Left ventricle myocardium superior (tissue), 1 donor: Measurements from ENCODE around the gene RPL22L1. TPM values are rescaled to one million over a fixed set of nuclear protein-coding genes. Genes with fewer than 3 reads are reported as not detected.
"Not testable (repeated sequence)": the region's sequence is repeated elsewhere in the genome, so short reads cannot be mapped to it uniquely, and the experiment has no call there.

ENCODE experiments used
- ATAC-seq: fragments of 200-7000 bp; cut with Tn5 transposase; one replicate; pipeline ENCODE4 v1.9.1; 2020; ENCODE audit warnings: mild to moderate bottlenecking, moderate library complexity
- DNase-seq: peaks from one replicate; pipeline ENCODE4 v3.0.0-alpha.2; 2020
- intact Hi-C: fragments of 100-400 bp; cut with micrococcal nuclease; formaldehyde crosslinking; loops from one replicate; pipeline ENCODE4 v1.11.0; 2022
- total RNA-seq: library from RNA; stranded (reverse); fragmentation: NEBNext Ultra II Directional; extraction: Animal tissue kit (Norgen Biotek cat#: 25700); gene quantifications from one replicate; pipeline ENCODE4 v1.2.1, GENCODE V29; 2021
- donor health status: DM: no; HTN: yes; CAD: no; lungs with severe emphysema.

Gene RPL22L1
- total RNA-seq, 1 donor from 2014 or later, result 8.3 TPM

- intact Hi-C loops, result no loop called here
- no peak for DNase-seq
- no peak for ATAC-seq
Measured at GRCh38 chr3:170889132-170889531, 19.1 kb upstream of the RPL22L1 start.

DNA sequence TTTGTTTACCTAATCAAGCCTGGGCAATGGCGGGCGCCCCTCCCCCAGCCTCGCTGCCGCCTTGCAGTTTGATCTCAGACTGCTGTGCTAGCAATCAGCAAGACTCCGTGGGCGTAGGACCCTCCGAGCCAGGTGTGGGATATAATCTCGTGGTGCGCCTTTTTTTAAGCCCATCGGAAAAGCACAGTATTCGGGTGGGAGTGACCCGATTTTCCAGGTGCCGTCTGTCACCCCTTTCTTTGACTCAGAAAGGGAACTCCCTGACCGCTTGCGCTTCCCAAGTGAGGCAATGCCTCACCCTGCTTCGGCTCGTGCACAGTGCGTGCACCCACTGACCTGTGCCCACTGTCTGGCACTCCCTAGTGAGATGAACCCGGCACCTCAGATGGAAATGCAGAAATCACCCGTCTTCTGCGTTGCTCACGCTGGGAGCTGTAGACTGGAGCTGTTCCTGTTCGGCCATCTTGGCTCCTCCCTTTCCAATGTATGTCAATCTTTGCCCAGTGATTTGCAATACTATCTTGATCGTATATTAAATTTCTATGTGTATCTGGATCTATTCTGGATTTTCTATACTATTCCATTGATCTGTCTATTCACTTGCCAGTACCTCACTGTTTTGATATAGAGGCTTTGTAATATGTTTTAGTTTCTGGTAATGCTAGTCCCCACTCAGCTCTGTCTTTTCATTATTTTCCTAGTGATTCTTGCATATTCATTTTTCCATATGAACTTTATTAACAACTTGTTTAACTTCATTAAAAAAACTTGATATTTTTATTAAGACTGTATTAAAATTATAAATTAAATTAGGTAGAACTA lies 14.3 kb upstream of the RPL22L1 start:
- DNase-seq, intact Hi-C loops, ATAC-seq: not testable (repeated sequence)

DNA sequence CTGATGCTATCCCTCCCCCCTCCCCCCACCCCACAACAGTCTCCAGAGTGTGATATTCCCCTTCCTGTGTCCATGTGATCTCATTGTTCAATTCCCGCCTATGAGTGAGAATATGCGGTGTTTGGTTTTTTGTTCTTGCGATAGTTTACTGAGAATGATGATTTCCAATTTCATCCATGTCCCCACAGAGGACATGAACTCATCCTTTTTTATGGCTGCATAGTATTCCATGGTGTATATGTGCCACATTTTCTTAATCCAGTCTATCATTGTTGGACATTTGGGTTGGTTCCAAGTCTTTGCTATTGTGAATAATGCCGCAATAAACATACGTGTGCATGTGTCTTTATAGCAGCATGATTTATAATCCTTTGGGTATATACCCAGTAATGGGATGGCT lies 8.7 kb upstream of the RPL22L1 start:
- ATAC-seq, intact Hi-C loops, DNase-seq: not testable (repeated sequence)

DNA sequence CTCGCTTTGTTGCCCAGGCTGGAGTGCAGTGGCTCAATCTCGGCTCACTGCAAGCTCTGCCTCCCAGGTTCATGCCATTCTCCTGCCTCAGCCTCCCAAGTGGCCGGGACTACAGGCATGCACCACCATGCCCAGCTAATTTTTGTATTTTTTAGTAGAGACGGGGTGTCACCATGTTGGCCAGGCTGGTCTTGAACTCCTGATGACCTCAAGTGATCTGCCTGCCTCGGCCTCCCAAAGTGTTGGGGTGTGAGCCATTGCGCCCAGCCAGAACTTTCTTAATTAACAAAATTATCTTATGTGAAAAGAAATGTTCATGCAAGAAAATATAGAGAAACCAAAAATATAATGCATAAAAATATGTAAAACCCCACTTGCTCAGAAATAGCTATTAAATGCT lies 7.3 kb upstream of the RPL22L1 start:
- ATAC-seq, intact Hi-C loops, DNase-seq: not testable (repeated sequence)

DNA sequence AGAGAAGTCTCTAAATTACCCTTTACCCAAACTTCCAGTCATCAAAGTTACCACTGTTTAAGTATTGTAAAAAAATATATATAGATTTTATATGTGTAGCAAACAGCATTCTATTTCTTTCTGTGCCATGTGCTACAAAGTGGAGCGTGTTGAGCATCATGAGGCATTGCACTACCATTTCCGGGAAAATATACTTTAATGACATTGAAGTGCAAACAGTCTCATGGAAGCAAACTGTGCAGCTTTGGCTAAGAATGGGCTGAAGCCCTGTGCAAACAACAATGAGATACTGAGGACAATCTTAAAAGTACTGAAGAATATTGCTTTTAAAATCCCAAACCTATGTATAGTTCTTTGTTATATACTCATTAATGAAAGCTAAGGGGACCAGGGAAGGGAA lies 6.5 kb upstream of the RPL22L1 start:
- intact Hi-C loops, result no loop called here
- ATAC-seq (no peak), DNase-seq (no peak)

- ATAC-seq, result no peak
- no peak for DNase-seq
- intact Hi-C loops, result no loop called here
Measured at GRCh38 chr3:170869239-170869590, 780 bp downstream of the RPL22L1 start.

GRCh38 chr3:170868577-170869238 lies 1.3 kb downstream of the RPL22L1 start:
- intact Hi-C loops, result no loop called here
- DNase-seq (no peak), ATAC-seq (no peak)

GRCh38 chr3:170867143-170867937 lies 2.7 kb downstream of the RPL22L1 start:
- intact Hi-C loops, result no loop called here
- no peak for DNase-seq
- no peak for ATAC-seq

DNA sequence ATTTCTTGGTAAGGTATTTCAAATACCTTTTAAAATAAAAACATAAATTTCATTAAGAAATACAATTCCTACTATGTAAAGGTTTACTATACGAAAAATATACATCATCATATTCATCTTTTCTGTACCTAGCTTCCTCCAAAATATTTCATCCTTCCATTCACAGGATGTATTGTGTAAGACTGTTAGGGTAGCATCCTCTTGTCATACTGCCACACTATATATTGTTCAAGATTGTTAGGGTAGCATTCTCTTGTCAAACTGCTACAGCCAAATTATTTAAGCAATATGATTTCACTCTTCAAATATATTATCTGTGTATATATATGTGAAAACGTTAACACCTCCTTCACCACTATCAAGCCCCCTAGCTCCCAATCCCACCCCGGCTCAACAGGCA lies 3.5 kb downstream of the RPL22L1 start:
- intact Hi-C loops, result no loop called here
- DNase-seq (no peak), ATAC-seq (no peak)

- DNase-seq (no peak), ATAC-seq (no peak)
- intact Hi-C loops, result no loop called here
Measured at GRCh38 chr3:170865209-170866094, 4.5 kb downstream of the RPL22L1 start.

DNA sequence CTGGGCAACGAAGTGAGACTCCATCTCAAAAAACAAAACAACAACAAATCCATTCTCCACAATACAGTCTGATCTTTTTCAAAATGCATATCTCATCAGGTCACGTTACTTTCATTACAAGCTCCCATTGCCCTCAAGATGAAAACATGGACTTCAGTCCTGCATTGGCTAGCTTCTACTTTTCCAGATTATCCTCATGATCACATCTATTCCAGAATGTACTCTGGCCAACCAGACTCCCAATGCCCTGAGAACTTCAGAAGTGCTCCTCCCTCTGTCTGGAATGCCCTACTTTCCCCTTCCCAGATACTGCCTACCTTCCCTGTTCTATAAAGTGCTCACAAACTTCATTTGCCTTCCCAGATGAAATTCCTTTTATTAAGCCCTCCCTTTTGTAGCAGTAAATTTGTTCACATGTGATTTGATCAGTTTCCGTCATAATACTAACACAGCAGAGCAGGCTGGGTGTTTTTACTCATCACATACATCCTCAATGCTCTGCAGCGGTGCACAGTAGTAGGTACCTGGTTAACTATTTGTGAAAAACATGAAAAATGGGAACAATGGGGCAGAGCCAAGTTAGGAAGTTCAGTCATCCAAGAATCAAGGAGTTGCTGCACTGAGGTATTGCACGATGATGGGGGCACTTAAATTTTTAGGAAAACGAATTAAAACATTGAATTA lies 5.3 kb downstream of the RPL22L1 start:
- ATAC-seq (no peak), DNase-seq (no peak)
- intact Hi-C loops, result no loop called here

DNA sequence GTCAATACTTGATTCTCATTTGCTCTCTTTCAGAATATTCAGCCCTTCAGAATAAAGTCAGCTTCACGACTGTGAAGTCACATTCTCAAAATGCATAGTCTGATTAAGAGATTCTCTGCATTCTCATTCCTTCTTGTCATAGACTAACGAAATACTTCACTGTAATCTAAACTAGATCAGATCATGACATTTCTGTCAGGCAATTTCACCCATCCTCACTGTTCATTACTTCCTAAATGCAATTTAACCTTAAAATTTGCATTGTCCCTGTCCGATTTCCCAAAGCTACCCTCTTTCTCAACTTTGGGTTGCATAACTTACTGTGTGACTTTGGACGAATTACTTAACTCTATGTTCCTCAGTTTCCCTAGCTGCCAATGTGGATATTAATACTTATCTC lies 6.2 kb downstream of the RPL22L1 start:
- intact Hi-C loops, result no loop called here
- ATAC-seq (no peak), DNase-seq (no peak)

DNA sequence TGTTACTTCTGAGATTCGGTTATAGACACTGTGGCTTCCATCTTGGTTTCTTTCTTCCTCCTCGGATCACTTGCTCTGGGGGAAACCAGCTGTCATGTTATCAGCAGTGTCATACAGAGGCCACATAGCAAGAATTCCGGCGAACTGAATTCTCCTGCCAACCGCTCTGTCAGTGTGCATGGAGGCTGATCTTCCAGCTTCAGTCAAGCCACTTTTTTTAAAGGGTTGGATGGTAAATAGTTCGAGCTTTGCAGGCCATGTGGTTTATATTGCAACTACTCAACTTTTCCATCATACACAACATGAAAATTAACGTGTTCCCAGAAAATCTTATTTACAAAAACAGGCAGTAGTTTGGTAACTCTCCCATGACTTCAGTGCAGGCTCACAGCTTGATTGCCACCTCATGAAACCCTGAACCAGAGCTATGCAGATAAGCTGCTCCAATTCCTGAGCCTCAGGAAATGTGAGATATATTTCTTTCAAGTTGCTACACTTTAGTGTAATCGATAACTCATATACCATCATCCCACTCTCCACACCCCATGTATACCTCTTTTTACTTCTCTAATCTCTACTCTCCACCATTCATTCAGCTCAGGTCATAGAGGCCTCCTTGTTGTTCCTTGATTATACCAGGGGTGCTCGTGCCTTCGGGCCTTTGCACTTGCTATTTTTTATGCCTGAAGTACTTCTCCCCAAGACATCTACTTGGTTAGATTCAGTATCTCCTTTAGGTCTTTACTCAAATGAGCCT lies 7.2 kb downstream of the RPL22L1 start:
- intact Hi-C loops, result no loop called here
- ATAC-seq (no peak), DNase-seq (no peak)

DNA sequence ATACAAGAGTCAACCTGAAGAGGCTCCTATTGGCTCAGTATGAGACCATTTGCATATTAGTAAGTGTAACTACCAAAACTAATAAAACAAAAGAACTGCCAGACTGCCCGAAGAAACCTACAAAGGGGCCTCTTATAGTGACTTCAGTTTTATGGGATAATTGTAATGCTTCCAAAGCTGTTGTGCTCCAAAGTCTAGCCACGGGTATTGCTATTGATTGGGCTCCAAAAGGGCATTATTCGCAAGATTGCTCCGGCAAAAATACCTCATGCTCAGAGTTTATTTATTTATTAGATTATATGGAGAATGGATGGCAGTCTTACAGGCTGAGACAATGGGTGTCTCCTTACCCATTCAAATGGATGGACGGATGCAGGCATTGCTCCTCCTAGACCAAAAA lies 11.4 kb downstream of the RPL22L1 start:
- intact Hi-C loops, result no loop called here
- DNase-seq (no peak), ATAC-seq (no peak)

DNA sequence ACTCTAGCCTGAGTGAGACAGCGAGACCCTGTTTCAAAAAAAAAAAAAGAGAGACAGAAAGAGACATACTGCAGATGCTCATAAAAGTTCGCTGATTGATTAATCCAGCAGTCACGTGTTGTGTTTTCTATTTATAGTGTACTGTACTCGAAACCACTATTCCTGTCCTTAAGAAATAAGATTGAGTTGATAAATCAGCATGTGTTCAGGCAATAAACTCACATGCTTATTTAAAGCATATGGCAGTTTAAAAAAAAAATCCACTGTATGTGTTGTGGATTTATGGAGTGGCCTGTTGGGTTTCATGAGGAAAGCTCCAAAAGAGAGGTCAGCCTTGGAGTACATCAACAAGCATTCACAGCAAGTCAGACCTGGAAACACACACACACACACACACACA lies 17.7 kb downstream of the RPL22L1 start:
- intact Hi-C loops, result no loop called here
- DNase-seq (no peak), ATAC-seq (no peak)

DNA sequence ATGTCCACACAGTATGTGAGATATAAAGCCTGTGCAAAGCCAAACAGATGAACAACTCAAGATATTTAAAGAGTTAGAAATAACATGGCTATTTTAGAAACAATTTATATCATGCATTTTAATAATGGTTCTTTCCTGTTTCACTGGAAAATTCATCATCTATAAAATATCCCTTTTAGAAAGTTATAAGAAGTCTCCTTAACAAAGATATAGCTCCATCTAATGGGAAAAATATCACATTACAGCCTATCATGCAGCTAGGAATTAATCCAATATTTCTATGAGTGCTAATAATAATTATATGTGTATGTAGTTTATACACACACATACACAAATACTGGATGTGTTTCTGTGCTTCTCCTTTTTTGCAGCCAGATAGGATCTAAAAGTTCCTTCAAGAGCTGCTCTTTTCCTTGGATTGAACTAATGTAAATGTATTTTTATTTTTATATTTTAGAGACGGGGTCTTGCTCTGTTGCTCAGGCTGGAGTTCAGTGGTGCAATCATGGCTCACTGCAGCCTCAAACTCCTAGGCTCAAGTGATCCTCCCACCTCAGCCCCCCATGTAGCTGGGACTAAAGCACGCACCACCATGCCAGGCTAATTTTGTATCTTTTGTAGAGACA lies 21.6 kb downstream of the RPL22L1 start:
- ATAC-seq, result no peak
- intact Hi-C loops, result no loop called here

GRCh38 chr3:170844377-170844776 lies 25.6 kb downstream of the RPL22L1 start:
- DNase-seq (no peak), ATAC-seq (no peak)
- intact Hi-C loops, result no loop called here

More for the DNA sequence above, 21.6 kb downstream of the RPL22L1 start:
- DNase-seq, result no peak
